GM19351 (cell line): ENCODE measurements around the gene CLPTM1L.
"Not testable (repeated sequence)": the region's sequence is repeated elsewhere in the genome, so short reads cannot be mapped to it uniquely, and the experiment has no call there.

Experiments
- ATAC-seq: cut with Tn5 transposase; IDR thresholded peaks from one replicate; pipeline ENCODE4 v1.9.1; 2021; ENCODE audit warnings: mild to moderate bottlenecking, moderate library complexity; ENCODE audit not compliant: unreplicated experiment

The CLPTM1L gene

DNA sequence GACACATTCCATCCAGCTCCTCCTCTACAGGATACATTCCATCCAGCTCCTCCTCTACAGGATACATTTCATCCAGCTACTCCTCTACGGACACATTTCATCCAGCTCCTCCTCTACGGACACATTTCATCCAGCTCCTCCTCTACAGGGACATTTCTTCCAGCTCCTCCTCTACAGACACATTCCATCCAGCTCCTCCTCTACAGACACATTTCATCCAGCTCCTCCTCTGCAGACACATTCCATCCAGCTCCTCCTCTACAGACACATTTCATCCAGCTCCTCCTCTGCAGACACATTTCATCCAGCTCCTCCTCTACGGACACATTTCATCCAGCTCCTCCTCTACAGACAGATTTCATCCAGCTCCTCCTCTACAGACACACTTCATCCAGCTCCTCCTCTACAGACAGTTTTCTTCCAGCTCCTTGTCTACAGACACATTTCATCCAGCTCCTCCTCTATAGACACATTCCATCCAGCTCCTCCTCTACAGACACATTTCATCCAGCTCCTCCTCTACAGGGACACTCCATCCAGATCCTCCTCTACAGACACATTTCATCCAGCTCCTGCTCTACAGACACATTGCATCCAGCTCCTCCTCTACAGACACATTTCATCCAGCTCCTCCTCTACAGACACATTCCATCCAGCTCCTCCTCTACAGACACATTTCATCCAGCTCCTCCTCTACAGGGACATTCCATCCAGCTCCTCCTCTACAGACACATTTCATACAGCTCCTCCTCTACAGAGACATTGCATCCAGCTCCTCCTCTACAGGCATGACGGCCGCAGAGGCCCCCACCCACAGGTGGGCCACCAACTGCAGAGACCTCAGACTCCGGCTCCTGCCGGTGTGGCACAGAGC lies 16.4 kb downstream of the CLPTM1L start:
- ATAC-seq, result not testable (repeated sequence)

GRCh38 chr5:1326901-1327756 lies 17.8 kb downstream of the CLPTM1L start:
- not testable (repeated sequence) for ATAC-seq

- ATAC-seq, result not testable (repeated sequence)
Measured at GRCh38 chr5:1326532-1326875, 18.4 kb downstream of the CLPTM1L start.

DNA sequence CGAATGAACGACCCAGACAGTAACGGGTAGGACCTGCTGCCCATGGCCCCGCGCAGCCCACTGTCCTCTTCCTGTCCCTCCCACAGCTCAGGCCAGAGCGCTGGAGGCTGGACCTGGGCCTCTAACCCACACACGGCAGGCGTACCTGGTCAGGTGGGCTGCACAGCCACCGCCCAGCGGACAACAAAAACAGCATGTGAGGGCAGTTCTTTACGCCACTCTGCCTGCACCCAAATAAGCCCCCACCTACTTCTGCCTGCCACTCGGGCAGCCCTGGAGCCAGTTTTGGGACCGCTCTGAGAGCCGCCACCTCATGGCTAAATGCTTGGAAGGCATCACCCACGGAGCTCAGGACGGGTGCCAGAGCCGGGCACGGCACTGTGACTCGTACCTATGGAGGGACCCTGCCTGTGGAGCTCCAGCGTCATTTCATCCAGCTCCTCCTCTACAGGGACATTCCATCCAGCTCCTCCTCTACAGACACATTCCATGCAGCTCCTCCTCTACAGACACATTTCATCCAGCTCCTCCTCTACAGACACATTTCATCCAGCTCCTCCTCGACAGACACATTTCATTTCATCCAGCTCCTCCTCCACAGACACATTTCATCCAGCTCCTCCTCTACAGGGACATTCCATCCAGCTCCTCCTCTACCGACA lies 18.9 kb downstream of the CLPTM1L start:
- ATAC-seq, result no peak

GRCh38 chr5:1325191-1325741 lies 19.6 kb downstream of the CLPTM1L start:
- ATAC-seq, result no peak

DNA sequence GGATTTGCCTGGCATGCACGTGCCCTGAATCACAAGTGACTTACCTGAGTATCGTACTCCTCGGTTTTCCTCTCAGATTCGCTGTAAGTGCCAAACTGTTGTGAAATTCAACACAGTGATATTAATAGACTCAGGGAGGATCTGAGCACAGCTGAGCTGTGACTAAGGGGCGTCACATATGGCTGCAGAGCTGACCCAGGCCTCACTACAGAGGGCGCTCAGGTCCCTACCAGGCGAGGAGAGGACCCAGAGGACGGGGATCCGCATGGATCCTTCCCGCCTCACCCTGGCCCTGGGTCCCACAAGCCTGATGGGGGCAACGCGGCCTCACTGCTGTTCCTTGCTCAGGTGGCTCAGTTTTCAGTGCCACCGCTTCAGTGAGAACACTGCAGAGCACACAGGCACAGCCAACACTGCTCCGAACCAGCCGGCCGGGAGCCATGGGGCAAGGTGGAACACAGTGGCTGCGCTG lies 20.1 kb downstream of the CLPTM1L start:
- no peak for ATAC-seq

DNA sequence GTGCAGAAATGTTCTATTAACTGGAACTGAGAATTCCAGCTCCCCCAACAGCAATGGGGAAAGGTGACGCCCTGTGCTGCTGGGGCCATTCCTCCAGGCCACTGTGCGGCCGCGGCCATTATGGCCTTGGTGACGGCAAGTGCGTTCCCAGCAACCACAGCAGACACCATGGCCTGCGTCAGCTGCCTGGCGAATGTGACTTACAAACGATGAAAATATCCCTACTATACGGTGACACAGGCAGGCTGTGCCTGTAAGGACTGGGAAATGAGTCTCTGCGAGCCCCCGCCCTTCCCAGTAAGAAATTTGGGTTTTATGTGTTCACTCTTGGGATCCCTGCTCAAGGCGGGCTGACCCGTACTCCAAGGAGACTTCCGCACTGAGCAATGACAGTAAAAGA lies 20.6 kb downstream of the CLPTM1L start:
- ATAC-seq, result no peak

- ATAC-seq, result no peak
Measured at GRCh38 chr5:1323803-1324173, 21.1 kb downstream of the CLPTM1L start.

DNA sequence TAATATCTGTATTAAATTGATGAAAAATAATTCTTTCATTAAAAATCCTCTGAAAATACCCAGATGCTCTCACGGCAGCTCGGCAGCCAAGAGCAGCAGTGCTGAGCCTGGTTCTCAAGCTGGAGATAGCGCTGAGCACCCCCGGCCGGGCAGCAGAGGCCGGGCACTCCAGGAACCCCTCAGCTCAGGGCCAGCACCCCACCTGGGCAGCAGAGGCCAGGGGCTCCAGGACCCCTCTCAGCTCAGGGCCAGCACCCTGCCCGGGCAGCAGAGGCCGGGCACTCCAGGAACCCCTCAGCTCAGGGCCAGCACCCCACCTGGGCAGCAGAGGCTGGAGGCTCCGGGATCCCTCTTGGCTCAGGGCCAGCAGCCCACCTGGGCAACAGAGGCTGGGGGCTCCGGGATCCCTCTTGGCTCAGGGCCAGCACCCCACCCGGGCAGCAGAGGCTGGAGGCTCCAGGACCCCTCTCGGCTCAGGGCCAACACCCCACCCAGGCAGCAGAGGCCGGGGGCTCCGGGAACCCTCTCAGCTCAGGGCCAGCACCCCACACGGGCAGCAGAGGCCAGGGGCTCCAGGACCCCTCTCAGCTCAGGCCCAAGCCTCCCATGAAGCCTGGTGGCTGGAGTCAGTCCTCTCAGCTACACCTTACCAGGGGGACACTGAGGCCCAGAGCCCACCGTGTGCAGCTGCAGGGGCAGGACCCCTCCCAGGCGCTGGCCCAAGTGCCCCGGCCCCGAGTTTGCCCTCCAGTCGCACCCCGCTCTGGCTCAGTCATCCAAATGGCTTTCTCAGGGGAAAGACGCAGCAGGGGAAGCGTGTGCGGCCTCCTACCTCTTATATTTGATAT lies 21.7 kb downstream of the CLPTM1L start:
- no peak for ATAC-seq

GRCh38 chr5:1322036-1322900 lies 22.6 kb downstream of the CLPTM1L start:
- no peak for ATAC-seq

DNA sequence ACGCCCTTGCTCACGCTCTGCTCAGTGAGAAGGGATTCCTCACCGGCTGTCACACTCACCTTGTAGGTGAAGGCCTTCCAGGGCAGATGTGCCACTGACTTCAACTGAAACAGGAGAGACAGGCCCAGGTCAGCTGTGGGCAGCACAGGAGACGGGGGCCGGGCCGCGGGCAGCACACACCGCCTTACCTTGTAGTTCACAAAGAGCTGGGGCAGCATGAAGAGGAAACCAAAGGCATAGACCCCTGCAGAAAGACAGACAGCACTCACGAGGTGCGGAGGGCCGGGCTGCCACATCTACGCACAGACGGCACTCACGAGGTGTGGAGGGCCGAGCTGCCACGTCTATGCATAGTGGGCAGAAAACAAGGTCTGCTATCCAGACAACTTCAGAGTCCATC lies 23.3 kb downstream of the CLPTM1L start:
- ATAC-seq, result no peak

DNA sequence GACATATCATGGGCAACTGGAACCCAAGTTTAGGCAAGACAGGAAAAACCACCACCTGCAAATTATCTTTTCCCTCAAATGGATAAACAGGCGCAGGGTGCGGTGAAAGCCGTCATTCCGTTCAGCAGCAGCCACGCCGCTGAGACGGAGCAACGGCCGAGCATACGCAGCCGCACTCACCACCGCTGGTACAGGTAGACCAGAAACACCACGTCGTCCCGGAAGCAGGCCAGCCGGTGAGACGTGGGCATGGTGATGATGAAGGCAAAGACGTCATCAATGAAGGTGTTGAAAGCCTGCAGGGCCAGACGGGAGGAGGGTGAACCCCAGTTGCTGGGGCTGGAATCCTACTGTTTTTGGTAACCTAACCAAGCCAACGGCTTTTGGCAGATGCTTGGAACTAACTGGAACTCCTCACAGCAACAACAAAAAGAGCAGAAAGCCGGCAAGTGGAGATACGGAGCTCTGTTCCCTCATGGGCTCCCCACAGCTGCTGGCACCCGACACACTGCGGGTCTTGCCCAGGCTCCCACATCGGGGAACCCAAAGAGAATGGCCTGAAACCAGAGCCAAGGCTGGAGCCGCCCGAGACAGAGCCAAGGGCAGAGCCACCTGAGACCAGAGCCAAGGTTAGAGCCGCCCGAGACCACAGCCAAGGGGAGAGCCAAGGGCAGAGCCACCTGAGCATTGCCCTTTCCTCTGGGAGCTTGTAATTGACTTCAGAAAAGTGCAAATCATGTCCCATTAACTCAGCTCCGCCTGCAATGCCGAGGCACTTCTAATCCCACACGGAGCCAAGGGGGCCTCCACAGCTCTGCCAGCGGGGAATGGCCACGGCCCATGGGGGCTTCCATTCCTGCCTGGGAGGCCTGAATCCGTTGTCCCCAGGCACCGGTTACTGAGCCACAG lies 24.2 kb downstream of the CLPTM1L start:
- ATAC-seq, result no peak

- ATAC-seq, result no peak
Measured at GRCh38 chr5:1319436-1320256, 25.3 kb downstream of the CLPTM1L start.

DNA sequence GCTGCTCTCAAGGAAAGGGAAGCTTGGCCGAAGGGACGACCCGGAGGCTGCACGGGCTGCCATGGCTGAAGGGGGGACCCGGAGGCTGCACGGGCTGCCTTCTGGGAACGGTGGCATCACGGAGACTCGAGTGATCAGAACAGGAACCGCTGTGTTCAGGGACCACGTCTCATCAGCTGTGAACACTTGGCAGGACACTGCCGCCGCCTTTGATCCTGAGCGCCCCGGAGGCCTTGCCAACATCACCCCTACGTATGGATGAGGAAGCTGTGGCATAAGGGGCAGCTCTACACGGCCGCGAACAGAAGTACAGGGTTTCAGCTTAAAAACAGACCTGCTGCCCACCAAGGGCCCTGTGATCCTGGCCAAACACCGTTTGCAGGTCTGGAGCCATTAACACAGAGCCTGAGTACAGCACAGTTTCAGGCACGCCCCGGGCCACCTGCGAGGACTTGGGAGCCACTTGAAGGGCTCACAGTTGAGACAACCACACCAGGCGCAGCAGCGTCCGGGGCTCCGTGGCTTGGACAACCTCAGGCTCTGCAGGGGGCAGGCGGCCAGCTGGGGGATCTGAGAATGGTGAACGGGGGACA lies 26.1 kb downstream of the CLPTM1L start:
- ATAC-seq, result no peak

DNA sequence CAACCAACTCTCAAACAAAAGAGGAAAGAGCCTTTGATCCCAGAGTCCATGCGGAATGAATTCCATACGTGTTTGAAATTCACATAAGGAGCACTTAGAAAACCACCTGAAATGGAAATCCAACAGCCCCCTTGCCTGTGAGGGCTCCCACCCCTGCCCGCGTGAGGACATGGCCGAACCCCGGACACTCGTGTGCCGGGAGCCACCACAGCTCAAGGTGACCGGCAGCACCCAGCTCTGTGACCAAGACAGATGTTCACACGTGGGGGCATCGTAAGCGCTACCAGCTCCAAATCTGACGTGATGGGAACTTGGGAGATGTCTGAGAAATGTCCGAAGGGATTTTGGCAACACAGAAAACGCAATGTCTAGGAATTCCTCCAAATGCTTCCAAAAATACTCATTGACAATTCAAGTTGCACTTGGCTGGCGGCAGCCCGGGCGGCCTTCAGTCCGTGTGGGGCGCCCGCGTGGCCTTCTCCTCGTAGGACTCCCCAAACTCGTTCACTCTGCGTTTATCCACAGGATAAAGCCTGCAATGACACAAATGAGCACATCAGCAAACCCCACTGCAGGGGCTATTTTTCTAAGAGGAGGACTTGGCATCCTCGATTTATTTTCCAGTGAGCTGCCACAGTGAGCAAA lies 26.9 kb downstream of the CLPTM1L start:
- ATAC-seq, result no peak

DNA sequence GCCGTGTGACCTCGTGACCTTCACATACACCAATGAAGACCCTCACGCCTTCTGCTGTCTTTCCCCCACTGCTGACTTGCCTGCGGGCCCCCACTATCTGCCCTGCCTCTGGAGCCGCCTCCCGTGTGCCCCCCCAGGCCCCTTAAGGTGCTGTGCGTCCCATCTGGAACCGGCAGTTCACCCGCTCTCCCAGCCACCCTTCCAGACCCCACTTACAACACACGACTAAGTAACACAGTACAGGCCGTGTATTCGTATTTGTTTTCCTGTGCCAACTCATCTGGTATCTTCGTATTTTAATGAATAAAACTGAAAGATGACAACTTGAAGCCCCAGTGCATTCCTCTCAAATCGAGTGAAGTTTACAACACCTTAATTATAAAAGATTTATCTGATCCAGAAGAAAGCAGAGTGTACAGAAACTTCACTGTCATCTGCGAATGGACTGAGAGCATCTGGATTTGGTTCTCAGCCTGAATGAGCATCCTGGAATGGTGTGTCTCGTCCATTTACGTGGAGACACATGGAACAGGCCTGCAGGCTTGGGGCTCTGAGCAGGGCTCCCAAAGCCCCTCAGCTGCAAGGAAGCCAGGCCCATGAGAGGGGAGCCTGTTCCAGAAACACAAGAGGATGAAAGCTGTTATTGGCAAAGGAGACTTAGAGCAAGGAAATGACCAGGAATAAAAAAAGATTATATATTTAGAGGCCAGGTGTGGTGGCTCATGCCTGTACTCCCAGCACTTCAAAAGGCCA lies 28.1 kb downstream of the CLPTM1L start:
- no peak for ATAC-seq
